ENCODE measurements around the gene NR3C2. TPM values are rescaled to one million over a fixed set of nuclear protein-coding genes. Genes with fewer than 3 reads are reported as not detected.
"Not testable (repeated sequence)": the region's sequence is repeated elsewhere in the genome, so short reads cannot be mapped to it uniquely, and the experiment has no call there.

The NR3C2 gene
- total RNA-seq, 1 donor from 2014 or later = 2.5 TPM

GRCh38 chr4:148124512-148124911 is 317.7 kb downstream of the NR3C2 start:
- H3K27me3 ChIP-seq (ENCODE audit: insufficient read depth, low read length) = no peaks in the 10 kb centered on the region
- H4K20me1 ChIP-seq (ENCODE audit: insufficient read depth, low read length) = no peaks in the 10 kb centered on the region
- no peaks in the 10 kb centered on the region for H3K4me1 ChIP-seq (ENCODE audit: insufficient read depth, low read length)
- Mint-ChIP-seq H3K4me3 (ENCODE audit: unreplicated experiment) (no peak overlapping the region), H3K9me3 (ENCODE audit: unreplicated experiment) (peaks cover 20% of the 10 kb centered on the region), H3K27ac (ENCODE audit: unreplicated experiment) (no peak overlapping the region), H3K27me3 (ENCODE audit: low read depth, unreplicated experiment) (no peaks in the 10 kb centered on the region), H3K4me1 (ENCODE audit: low read depth, unreplicated experiment) (no peaks in the 10 kb centered on the region), H3K36me3 (ENCODE audit: low read depth, unreplicated experiment) (peaks cover 8% of the 10 kb centered on the region)
- no peak overlapping the region for H3K9ac ChIP-seq (ENCODE audit: low read length)
- no peak overlapping the region for H3K27ac ChIP-seq (ENCODE audit: low read depth, low read length)
- H3K79me2 ChIP-seq (ENCODE audit: insufficient read depth, low read length) = no peaks in the 10 kb centered on the region
- FAIRE-seq = no peak
- H3K9me3 ChIP-seq (ENCODE audit: insufficient read depth, low read depth, low read length) = peaks cover 9% of the 10 kb centered on the region
- H3K4me3 ChIP-seq (ENCODE audit: insufficient read depth, low read depth, low read length) = no peak overlapping the region
- no peaks in the 10 kb centered on the region for H3K36me3 ChIP-seq (ENCODE audit: insufficient read depth, low read length)
- no peak for DNase-seq (ENCODE audit: low read depth)
- no peak overlapping the region for H3K4me2 ChIP-seq (ENCODE audit: low read length)
- TF ChIP-seq EZH2 (IDR thresholded peaks at IDR 0.05; ENCODE audit: insufficient read depth, low read length) (no peak), CTCF (IDR thresholded peaks at IDR 0.05; ENCODE audit: insufficient read depth, low read depth, low read length) (no peak)
- H2AFZ ChIP-seq (ENCODE audit: low read depth, low read length) = no peak overlapping the region

- H3K9me3 Mint-ChIP-seq (ENCODE audit: unreplicated experiment) = peaks cover 20% of the 10 kb centered on the region
- H3K27me3 ChIP-seq (ENCODE audit: insufficient read depth, low read length); H3K27me3 Mint-ChIP-seq (ENCODE audit: low read depth, unreplicated experiment); DNase-seq (ENCODE audit: low read depth); H3K4me3 ChIP-seq (ENCODE audit: insufficient read depth, low read depth, low read length); H3K9me3 ChIP-seq (ENCODE audit: insufficient read depth, low read depth, low read length); H3K4me1 Mint-ChIP-seq (ENCODE audit: low read depth, unreplicated experiment); H3K4me2 ChIP-seq (ENCODE audit: low read length); H3K36me3 Mint-ChIP-seq (ENCODE audit: low read depth, unreplicated experiment); H3K79me2 ChIP-seq (ENCODE audit: insufficient read depth, low read length); H2AFZ ChIP-seq (ENCODE audit: low read depth, low read length); H3K27ac Mint-ChIP-seq (ENCODE audit: unreplicated experiment); H3K4me1 ChIP-seq (ENCODE audit: insufficient read depth, low read length); H3K4me3 Mint-ChIP-seq (ENCODE audit: unreplicated experiment); H3K27ac ChIP-seq (ENCODE audit: low read depth, low read length); H4K20me1 ChIP-seq (ENCODE audit: insufficient read depth, low read length); H3K36me3 ChIP-seq (ENCODE audit: insufficient read depth, low read length); H3K9ac ChIP-seq (ENCODE audit: low read length); FAIRE-seq: not testable (repeated sequence)
Observed at GRCh38 chr4:148123161-148123560, 319.1 kb downstream of the NR3C2 start.

GRCh38 chr4:148120216-148120615 is 322.0 kb downstream of the NR3C2 start:
- H3K27me3 Mint-ChIP-seq (ENCODE audit: low read depth, unreplicated experiment) = peaks cover 2% of the 10 kb centered on the region
- H3K27ac Mint-ChIP-seq (ENCODE audit: unreplicated experiment) = no peak overlapping the region
- DNase-seq (ENCODE audit: low read depth) (no peak), FAIRE-seq (no peak)
- Histone ChIP-seq H3K9me3 (ENCODE audit: insufficient read depth, low read depth, low read length) (peaks cover 8% of the 10 kb centered on the region), H4K20me1 (ENCODE audit: insufficient read depth, low read length) (no peaks in the 10 kb centered on the region), H3K79me2 (ENCODE audit: insufficient read depth, low read length) (no peaks in the 10 kb centered on the region), H3K9ac (ENCODE audit: low read length) (no peak overlapping the region), H3K4me3 (ENCODE audit: insufficient read depth, low read depth, low read length) (no peak overlapping the region), H3K4me1 (ENCODE audit: insufficient read depth, low read length) (no peaks in the 10 kb centered on the region), H3K36me3 (ENCODE audit: insufficient read depth, low read length) (no peaks in the 10 kb centered on the region), H2AFZ (ENCODE audit: low read depth, low read length) (no peak overlapping the region), H3K4me2 (ENCODE audit: low read length) (no peak overlapping the region), H3K27ac (ENCODE audit: low read depth, low read length) (no peak overlapping the region), H3K27me3 (ENCODE audit: insufficient read depth, low read length) (no peaks in the 10 kb centered on the region)
- TF ChIP-seq CTCF (IDR thresholded peaks at IDR 0.05; ENCODE audit: insufficient read depth, low read depth, low read length) (no peak), EZH2 (IDR thresholded peaks at IDR 0.05; ENCODE audit: insufficient read depth, low read length) (no peak)
- no peak overlapping the region for H3K4me3 Mint-ChIP-seq (ENCODE audit: unreplicated experiment)
- peaks cover 23% of the 10 kb centered on the region for H3K9me3 Mint-ChIP-seq (ENCODE audit: unreplicated experiment)
- H3K4me1 Mint-ChIP-seq (ENCODE audit: low read depth, unreplicated experiment) = peaks cover 3% of the 10 kb centered on the region
- H3K36me3 Mint-ChIP-seq (ENCODE audit: low read depth, unreplicated experiment) = peaks cover 5% of the 10 kb centered on the region
